8988T (cell line): ENCODE measurements around the gene KCTD20.

Source experiments
- DNase-seq: peaks from one replicate; pipeline ENCODE4 v3.0.0; 2011

KCTD20 gene

GRCh38 chr6:36499918-36500317 lies 57.1 kb downstream of the KCTD20 start:
- DNase-seq = no peak

GRCh38 chr6:36501686-36502085 lies 58.9 kb downstream of the KCTD20 start:
- no peak for DNase-seq

- DNase-seq = no peak
These were observed 61.4 kb downstream of the KCTD20 start for GRCh38 chr6:36504181-36504580.

GRCh38 chr6:36504982-36505381 lies 62.2 kb downstream of the KCTD20 start:
- DNase-seq = no peak

GRCh38 chr6:36505744-36506534 lies 63.1 kb downstream of the KCTD20 start:
- no peak for DNase-seq

GRCh38 chr6:36506611-36507010 lies 63.8 kb downstream of the KCTD20 start:
- no peak for DNase-seq

GRCh38 chr6:36508532-36508931 lies 65.7 kb downstream of the KCTD20 start:
- no peak for DNase-seq

- no peak for DNase-seq
These were observed 67.6 kb downstream of the KCTD20 start for GRCh38 chr6:36510365-36510764.

- no peak for DNase-seq
These were observed 72.0 kb downstream of the KCTD20 start for GRCh38 chr6:36514554-36515456.

- DNase-seq = no peak
These were observed 73.0 kb downstream of the KCTD20 start for GRCh38 chr6:36515844-36516243.

GRCh38 chr6:36516559-36516958 lies 73.8 kb downstream of the KCTD20 start:
- no peak for DNase-seq

GRCh38 chr6:36516988-36517387 lies 74.2 kb downstream of the KCTD20 start:
- no peak for DNase-seq

GRCh38 chr6:36517408-36517807 lies 74.6 kb downstream of the KCTD20 start:
- DNase-seq = no peak

GRCh38 chr6:36519352-36519751 lies 76.6 kb downstream of the KCTD20 start:
- DNase-seq = no peak

GRCh38 chr6:36523451-36523850 lies 80.7 kb downstream of the KCTD20 start:
- DNase-seq = no peak

GRCh38 chr6:36523936-36524499 lies 81.2 kb downstream of the KCTD20 start:
- DNase-seq = no peak

GRCh38 chr6:36524871-36525270 lies 82.1 kb downstream of the KCTD20 start:
- no peak for DNase-seq

GRCh38 chr6:36525346-36525745 lies 82.5 kb downstream of the KCTD20 start:
- DNase-seq = no peak

GRCh38 chr6:36526066-36526465 lies 83.3 kb downstream of the KCTD20 start:
- no peak for DNase-seq

- no peak for DNase-seq
These were observed 90.5 kb downstream of the KCTD20 start for GRCh38 chr6:36533321-36533720.

GRCh38 chr6:36536873-36537547 lies 94.2 kb downstream of the KCTD20 start:
- no peak for DNase-seq

- no peak for DNase-seq
These were observed 97.2 kb downstream of the KCTD20 start for GRCh38 chr6:36539814-36540568.
